NCI-H2227 (cell line): Measurements from ENCODE around the gene SFXN3.

Experiments
- DNase-seq: peaks from one replicate; lab custom pipeline; 2025; ENCODE audit not compliant: unreplicated experiment; lab: John Stamatoyannopoulos, UW

The SFXN3 gene

DNA sequence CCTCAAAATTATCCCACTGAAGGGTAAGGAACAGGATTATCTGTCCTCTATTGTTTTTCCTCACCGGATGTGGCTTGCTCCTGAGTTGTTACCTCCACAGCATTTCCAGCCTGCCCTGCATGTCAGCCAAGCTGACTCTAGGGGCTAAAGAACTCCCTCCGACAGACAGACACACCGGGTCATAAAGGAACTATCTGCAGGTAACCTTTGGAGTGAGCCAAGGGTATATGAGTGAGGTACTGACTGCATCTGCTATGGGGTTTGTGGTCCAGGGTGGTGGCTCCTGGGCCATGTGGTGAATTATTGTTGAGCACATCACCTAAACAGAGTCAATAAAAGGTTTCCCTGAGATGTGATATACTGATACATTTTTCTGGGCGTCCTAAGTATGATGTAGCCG, 23.8 kb downstream of the SFXN3 start:
- DNase-seq: no peak

DNA sequence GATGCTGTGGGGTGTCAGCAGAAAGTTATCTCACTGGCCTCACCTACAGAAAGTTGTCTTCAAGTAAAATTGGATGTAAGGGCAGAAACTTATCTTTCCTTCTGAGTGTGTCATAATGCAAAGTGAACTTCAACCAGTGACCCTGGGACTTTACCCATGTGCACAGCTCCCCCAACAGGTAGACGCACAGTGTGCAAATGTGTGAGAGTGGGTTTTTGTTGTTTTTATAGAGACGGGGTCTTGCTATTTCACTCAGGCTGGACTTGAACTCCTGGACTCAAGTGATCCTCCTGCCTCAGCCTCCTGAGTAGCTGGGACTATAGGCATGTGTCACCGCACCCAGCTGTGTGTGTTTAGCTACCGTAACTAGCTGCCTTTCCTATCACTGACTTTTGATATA, 24.4 kb downstream of the SFXN3 start:
- DNase-seq: no peak

DNA sequence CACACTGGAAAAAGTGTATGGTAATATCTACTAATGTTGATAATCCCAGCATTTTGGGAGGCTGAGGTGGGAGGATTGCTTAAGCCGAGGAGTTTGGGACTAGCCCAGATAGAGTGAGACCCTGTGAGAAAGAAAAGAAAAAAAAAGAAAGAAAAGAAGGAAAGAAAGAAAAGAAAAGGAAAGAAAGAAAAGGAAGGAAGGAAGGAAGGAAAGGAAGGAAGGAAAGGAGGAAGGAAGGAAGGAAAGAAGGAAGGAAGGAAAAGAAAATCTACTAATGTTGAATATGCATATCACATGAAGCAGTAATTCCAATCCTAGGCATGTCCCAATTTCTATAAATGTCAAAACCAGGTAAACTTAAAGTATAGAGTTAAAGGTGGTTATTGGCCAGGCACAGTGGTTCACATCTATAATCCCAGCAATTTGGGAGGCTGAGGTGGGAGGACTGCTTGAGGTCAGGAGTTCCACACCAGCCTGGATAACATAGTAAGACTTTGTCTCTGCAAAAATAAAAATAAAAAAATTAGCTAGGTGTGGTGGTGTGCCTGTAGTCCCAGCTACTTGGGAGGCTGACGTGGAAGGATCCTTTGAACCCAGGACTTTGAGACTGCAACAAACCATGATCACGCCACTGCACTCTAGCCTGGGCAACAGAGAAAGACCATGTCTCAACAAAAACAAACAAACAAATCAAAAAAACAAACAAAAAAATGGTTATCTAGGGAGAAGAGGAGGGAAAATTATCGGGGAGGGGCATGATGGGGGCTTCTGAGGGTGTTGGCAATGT, 25.5 kb downstream of the SFXN3 start:
- no peak for DNase-seq

- peak; percentile 93 for DNase-seq
These were observed 29.3 kb downstream of the SFXN3 start for GRCh38 chr10:101060036-101060950.

DNA sequence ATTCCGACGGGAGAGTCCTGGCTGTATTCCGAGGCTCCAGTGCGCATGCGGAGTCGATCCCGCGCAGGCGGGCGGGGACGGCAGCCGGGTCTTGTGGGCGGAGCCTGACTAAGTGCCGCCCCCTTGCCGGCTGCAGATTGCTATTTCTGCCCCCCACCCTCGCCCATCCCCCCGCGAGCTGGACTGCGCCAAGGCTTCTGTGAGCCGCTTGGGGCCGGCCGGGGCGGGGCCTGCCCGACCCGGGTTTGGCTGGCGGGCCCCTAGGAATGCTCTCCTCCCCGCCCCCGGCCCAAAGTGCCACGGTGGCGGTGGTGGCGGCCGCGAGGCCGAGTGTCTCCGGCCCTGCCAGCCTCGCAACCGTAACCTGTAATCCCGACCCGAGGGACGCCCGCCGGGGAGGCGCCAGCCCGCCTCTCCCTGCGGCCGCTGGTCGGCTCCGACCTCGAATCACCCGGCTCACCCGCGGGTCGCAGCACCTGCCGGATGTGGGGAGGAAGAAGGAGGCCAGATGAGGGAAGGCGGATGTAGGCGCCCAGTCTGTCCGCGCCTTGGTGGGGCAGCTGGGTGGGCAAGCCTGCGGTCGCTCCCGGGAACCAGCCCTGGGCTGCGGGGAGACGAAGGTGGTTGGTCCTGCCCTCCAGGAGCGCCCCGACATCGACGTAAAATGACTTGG, 30.1 kb downstream of the SFXN3 start:
- peak; percentile 93 for DNase-seq

DNA sequence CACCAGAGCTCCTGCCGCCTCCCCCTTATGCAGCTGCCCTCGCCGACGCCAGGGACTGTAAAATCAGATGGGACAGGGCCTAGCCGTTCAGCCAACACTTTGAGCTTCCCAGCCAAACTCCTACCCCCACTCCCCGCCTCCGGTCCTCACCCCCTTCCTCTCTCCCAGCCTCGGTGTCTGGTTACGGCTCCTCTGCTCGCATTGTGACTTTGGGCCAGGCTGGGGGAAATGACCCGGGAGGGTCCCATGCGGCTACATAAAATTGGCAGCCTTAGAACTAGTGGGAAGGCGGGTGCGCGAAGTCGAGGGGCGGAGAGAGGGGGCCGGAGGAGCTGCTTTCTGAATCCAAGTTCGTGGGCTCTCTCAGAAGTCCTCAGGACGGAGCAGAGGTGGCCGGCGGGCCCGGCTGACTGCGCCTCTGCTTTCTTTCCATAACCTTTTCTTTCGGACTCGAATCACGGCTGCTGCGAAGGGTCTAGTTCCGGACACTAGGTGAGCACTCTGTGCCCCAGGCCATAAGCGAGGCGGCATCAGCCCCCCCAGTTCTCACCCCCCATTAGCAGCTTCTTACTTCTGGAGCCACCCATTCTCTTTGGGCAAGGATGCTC, 30.7 kb downstream of the SFXN3 start, which contains the start of gene KAZALD1:
TSS of gene KAZALD1 (plus strand) at position 366 of the 608 bp plus-strand sequence. CDS start 604 bp downstream, outside the sequence.
- peak; percentile 44 for DNase-seq

GRCh38 chr10:101062232-101063049, 31.4 kb downstream of the SFXN3 start:
- peak; percentile 63 for DNase-seq

DNA sequence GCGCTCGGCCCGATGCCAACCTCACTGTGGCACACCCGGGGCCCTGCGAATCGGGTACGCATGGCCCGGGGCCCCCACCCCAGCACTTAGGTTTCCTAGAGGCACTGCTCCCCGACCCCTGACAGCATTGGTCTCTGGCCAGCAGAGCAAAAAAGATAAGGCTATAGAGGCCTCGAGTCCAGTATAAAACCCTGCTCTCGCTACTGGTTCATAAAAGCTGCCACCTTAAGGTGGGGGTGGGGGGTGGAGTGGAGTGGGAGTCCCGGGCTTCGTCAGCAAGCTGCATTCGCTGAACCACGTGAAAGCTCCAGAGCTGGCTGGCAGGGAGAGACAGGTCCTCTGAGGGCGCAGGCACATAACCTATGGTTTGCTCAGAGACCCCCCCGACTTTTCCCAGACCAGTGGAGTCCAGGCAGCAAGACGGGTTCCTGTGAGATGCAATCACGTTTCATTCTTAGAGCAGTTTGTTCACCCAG, 32.1 kb downstream of the SFXN3 start:
- no peak for DNase-seq

GRCh38 chr10:101063548-101064414, 32.7 kb downstream of the SFXN3 start:
- DNase-seq: no peak

GRCh38 chr10:101064415-101065030, 33.5 kb downstream of the SFXN3 start:
- DNase-seq: no peak

DNA sequence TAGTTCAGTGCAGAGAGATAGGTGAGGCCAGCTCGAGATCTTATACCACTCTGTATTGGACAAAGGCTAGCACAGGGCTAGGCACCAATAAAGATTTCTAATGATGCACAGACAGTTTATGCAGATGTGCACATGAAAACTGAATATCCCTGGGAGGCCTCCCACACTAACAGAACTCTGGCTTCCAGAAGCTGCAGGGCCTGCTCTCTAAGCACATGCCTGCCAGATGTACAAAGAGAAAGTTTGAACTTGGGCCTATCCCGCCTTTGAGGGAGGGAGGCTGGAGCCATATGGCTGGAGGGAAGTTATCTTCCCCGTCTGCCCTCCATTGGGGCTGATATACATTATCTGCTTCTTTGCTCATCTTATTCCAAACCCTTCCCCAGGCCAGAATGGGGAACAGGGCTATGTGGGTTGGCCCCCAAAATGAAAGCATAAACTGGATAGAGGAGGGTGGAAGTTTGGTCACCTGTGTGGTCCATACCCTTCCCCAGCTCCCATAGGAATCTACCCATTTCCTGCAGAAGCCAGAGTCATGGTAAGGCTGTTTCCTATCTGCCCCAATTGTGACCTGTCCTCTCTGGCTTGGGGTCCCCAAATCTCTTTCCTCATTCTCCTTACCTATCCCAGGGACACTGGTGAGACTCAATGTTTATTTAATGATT, 34.6 kb downstream of the SFXN3 start:
- DNase-seq: no peak

DNA sequence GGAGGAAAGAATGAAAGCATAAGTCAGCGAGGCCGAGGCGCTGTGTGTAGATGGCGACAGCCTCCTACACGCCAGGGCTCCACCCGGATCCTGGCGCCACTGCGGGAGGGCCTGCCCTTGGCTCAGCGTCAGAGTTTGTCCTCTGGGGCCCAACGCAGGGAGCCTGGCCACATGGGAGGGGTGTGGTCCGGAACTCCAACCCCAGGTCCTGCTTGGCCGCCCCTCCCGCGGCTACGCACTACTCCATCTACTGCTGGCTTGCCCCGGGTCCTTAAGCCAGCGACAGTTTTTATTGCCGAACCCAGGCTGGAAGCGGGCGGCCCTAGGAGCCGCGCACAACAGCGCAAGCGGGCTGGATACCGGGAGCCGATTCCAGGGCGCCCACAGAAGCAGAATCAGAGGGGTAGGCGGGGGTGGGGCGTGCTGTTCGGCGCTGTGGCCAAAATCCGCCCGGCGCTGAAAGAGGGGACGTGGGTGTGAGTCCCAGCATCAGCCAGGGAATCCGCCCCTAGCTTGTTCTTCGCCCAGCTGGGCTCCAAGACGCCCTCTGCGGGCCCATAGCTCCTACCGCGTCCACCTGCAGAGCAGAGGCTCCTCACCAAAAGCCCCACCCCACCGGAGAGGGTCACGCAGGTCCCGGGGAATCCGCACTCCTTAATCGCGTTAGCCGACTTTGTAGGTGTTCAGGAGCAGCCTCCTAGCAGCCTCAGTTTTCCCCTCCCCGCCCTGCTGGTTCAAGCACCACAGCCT, 35.3 kb downstream of the SFXN3 start:
- DNase-seq: peak; percentile 59

GRCh38 chr10:101066896-101067355, 35.9 kb downstream of the SFXN3 start:
- peak; percentile 49 for DNase-seq

DNA sequence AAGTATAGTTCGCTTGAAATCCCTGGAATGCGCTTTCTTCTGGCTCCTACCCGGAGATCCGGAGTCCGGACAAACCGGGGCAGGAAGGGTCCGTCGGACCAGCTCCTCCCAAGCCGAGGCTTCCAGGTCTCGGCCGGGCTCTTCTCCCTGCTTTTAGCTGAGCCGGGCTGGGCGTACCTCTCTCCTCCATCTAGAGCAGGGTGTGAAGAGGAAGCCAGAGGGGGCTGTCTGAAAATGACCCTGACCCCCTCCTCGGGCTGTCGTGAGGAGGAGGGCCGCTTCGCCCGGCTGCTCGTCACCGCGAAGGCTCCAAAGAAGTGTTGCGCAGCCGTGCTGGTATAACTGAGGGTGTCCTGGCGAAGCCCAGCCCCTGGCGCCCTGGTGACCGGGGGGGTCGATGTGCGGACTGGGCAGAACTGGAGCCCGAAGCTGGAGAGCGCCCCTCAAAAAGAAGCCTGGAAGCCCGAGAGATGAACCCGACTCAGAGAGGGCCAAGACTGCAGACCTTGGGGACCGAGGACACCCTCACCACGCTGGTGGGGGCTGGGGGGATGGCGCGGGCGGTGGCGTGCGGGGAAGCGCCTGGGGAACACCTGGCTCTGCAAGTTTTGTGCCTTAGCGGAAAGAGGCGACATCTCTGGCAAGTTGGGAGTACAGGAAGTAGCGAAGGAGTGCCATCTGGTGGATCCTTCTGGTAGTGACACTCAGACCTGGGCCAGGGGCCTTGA, 36.5 kb downstream of the SFXN3 start:
- DNase-seq: peak; percentile 79

DNA sequence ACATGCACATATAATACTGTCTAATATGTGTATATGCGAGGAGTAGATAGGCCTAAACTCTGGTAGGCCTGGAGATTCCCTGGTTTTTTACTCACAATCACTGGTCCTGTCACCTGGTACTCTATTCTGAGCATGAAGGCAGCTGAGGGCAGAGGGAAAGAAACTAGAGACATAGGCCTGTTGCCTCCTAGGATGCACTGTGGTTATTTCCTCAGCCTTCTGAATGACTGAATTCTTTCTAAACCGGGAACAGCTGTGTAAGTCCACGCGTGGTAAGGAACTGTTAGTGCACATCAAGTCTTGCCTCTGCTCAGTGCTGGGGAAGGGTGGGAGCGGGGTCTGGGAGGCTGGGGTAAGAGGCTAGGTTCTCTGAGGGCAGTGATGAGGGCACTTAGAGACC, 38.4 kb downstream of the SFXN3 start:
- DNase-seq: no peak

DNA sequence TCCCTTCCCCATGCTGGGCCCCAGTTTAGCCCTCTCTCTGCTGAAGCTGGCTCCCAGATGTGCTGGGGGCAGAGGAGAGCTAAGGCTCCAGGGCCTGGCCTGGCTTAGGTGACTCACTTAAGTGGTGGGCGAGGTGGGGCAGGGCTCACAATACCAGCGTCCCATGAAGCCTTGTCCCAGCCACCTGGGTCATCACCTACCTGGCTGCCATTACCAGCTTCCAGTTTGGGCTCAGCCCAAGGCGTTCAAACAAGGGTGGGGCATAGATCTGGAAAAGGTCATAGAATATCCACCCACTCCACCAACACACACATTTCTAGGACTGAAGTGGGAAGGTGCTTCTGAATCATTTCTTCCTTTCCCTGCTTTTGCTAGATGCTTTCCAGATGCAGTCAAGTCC, 39.1 kb downstream of the SFXN3 start:
- DNase-seq: no peak
